Activated naive CD4-positive, alpha-beta T cell treated with anti-CD3 and anti-CD28 coated beads, Interleukin-2, amount 50 U/mL, for 24 hours (primary cell): ENCODE measurements around the gene SERTAD2.

Experiments
- H3K27ac Mint-ChIP-seq: one replicate; pipeline ENCODE4 v1.8.0; 2021; ENCODE audit warnings: mild to moderate bottlenecking, mixed read lengths
- H3K27me3 Mint-ChIP-seq: one replicate; pipeline ENCODE4 v1.8.0; 2021; ENCODE audit warnings: mixed read lengths
- H3K36me3 Mint-ChIP-seq: one replicate; pipeline ENCODE4 v1.8.0; 2021; ENCODE audit warnings: mixed read lengths
- H3K4me1 Mint-ChIP-seq: one replicate; pipeline ENCODE4 v1.8.0; 2021; ENCODE audit warnings: mixed read lengths
- H3K4me3 Mint-ChIP-seq: one replicate; pipeline ENCODE4 v1.8.0; 2021; ENCODE audit warnings: mild to moderate bottlenecking, mixed read lengths
- H3K9me3 Mint-ChIP-seq: one replicate; pipeline ENCODE4 v1.8.0; 2021; ENCODE audit warnings: mixed read lengths

The SERTAD2 gene

DNA sequence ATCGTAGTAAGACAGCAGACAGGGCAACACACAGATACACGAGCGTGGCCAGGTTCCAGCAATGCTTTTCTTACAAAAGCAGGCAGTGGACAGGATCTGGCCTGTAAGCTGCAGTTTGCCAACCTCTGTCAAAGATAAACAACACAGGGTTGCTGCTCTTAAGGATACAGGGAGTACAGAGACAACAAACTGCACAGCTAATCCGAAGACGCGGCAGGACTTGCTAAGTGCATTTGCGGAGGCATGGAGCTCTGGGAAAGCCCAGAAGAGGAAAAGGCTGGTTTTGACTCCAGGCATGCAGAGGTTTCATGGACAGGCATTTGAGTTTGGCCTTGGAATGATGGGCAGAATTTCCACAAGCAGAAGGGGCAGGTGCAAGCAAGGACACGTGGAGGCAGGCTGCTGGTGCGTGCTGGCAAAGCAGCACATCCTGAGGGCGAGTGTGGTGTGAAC lies 24.4 kb downstream of the SERTAD2 start:
- Mint-ChIP-seq H3K4me3 (no peak overlapping the region), H3K27me3 (no peaks in the 10 kb centered on the region), H3K36me3 (peaks cover 9% of the 10 kb centered on the region), H3K9me3 (no peaks in the 10 kb centered on the region), H3K27ac (peak overlapping the region; percentile 23), H3K4me1 (peaks cover 7% of the 10 kb centered on the region)

DNA sequence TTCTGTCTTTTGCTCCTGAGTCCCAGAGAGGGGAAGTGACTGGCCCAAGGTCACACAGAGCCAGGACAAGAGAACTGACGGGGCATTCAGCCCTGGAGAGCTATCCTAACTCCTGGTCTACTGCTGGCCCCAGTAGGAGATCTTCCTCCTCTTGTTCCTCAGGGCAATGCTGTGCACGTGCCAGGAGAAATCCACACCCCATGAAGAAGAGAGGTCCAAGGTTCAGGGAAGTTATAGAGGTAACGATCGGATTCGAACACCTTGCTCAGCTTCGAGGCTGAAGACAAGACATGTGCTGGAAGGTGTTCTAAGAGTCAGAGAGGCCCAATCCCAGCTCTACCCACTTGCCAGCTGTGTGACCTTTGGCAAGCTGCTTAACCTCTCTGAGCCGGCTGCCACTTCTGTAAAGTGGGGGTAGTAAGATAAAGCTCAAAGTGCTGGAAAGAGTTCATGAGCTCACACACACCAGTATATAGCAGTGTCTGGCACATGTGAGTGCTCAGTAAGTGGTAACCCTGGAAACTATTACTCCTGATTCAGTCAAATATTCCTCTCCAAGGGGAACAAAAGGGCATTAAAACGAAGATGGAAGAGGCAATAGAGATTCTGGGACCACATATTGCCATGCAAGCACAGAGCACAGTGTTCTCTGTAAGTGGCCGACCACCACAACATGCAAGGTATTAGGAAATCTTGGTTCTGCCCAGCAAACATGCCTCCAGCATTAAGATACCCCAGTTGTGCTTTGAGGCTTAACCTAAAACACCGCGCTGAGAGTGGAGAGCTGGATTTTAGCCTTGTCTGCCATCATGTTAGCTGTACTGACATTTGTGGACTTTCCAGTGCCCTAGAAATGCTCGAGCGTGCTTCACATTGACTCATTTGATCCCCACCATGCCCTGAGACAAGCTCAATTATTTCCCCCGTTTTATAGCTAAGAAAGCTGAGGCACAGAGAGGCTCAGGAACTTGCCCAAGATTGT lies 25.6 kb downstream of the SERTAD2 start:
- no peaks in the 10 kb centered on the region for H3K9me3 Mint-ChIP-seq
- no peak overlapping the region for H3K27ac Mint-ChIP-seq
- peaks cover 4% of the 10 kb centered on the region for H3K4me1 Mint-ChIP-seq
- H3K4me3 Mint-ChIP-seq = no peak overlapping the region
- H3K27me3 Mint-ChIP-seq = no peaks in the 10 kb centered on the region
- H3K36me3 Mint-ChIP-seq = peaks cover 4% of the 10 kb centered on the region

DNA sequence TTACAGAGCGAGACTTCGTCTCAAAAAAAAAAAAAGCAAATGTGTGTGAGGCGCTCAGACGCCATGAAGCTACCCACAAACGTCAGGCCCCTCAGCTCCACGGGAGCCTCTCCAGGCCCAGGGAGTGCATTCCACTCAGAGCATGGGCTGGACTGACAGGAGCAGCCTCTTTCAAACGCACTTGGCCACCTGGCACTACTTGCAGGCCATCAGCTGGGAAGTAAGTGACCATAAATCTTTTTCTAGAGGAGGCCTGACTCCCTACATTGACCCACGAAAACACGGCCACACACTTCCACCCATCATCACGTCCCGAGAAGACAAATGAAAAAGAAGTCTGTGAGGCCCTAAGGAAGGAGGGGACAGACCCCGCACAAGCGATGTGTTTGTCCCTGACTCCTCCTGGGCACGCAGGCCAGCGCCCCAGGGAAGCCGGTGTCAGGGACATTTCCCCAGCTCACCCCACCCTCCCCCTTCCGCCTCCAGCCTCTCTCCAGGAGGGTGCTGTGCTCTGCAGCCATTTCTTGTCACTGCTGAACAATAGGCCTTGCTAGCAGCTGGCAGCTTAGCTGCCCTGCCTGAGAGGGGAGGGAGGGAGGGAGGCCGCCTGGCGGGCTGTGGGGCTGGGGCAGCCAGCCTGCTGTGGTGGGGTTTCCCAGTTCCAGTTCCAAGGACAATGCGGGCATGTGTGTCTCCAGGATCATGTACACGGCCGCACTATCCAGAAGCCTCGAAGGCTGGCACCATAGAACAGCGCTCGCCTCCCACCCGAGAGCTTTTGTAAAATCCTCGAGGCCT lies 26.6 kb downstream of the SERTAD2 start:
- Mint-ChIP-seq H3K27ac (no peak overlapping the region), H3K27me3 (no peaks in the 10 kb centered on the region), H3K9me3 (no peaks in the 10 kb centered on the region), H3K36me3 (no peaks in the 10 kb centered on the region), H3K4me3 (no peak overlapping the region), H3K4me1 (no peaks in the 10 kb centered on the region)

DNA sequence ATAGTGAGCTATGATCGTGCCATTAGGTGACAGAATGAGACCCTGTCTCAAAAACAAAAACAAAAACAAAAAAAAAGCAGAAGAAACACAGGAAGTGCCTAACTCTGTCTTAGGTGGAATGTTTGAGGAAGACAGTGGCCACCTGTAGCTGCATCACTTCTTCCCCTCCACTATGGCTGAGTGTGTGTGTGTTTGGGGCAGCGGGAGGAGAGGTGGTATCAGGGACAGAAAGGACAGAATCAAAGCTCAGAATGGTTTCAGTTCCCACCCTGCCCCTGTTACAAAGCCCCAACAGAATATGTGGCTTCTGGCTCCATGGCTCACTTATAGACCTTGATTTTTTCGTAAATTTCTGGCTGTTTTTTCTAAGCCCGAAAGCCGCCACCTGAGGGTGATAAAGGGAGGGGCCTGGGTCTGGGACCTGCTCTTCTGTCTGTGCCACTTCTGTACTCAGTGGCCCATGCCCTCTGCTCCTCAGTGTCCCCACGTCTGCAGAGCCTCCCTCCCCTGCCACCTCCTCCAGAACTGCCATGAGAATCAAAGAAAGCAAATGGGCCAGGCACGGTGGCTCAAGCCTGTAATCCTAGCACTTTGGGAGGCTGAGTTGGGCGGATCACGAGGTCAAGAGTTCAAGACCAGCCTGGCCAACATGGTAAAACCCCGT lies 27.4 kb downstream of the SERTAD2 start:
- no peak overlapping the region for H3K4me3 Mint-ChIP-seq
- H3K27ac Mint-ChIP-seq = no peak overlapping the region
- no peaks in the 10 kb centered on the region for H3K27me3 Mint-ChIP-seq
- H3K36me3 Mint-ChIP-seq = no peaks in the 10 kb centered on the region
- no peaks in the 10 kb centered on the region for H3K9me3 Mint-ChIP-seq
- no peaks in the 10 kb centered on the region for H3K4me1 Mint-ChIP-seq

DNA sequence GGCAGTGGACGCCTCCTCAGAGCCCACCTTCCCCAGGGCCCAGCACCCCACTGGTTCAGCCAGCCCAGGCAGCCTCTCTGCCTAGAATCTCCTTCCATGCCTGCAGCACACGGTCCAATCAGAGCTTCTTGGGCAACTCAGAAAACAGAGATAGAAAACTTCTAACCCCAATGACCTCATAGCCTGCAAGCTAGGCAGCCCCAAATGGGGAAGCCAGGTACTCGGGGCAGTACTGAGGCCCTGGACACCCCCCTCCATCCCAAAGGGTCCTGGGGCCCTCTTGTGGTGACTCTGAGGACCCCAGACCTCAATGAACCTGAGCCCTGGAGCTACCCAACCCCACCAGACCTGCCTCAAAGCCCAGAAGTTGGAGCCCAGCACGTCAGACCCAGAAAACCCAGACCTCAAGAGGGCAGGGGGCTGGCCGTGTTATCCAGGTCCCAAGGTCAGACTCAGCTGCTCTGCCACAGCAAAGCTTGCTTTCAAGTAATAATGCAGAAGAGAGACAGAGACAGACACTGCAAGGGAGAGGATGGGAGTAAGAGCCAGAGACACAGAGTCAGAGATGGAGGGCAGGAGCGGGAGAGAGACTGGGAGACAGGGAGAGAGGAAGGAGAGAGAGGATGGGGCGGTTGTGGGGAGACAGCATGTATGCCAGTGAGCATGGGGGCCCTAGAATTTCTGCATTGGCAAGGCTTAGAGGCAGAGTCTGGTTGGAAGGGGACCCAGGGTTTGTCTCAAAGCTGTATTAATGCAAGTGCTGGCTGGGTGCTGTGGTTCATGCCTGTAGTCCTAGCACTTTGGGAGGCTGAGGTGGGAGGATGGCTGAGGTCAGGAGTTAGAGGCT lies 28.2 kb downstream of the SERTAD2 start:
- Mint-ChIP-seq H3K9me3 (no peaks in the 10 kb centered on the region), H3K36me3 (no peaks in the 10 kb centered on the region), H3K4me1 (no peaks in the 10 kb centered on the region), H3K4me3 (no peak overlapping the region), H3K27me3 (no peaks in the 10 kb centered on the region), H3K27ac (no peak overlapping the region)

DNA sequence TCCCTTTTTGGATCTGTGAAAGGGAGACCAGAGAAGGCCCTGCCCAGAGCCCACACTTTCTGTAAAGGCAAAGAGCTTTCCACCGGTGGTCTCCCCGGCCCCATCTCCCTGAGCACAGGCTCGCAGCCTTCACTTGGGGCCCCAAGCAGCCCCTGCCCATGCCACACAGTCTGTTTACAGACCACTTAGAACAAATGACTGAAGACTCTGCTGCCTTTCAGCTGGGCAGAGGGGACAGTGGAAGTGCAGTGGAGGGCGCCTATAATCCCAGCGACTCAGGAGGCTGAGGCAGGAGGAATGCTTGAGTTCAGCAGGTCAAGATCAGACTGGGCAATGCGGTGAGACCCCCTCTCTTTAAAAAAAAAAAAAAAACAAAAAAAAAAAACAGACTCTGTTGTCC lies 28.9 kb downstream of the SERTAD2 start:
- no peaks in the 10 kb centered on the region for H3K9me3 Mint-ChIP-seq
- no peaks in the 10 kb centered on the region for H3K4me1 Mint-ChIP-seq
- no peak overlapping the region for H3K27ac Mint-ChIP-seq
- no peak overlapping the region for H3K4me3 Mint-ChIP-seq
- H3K27me3 Mint-ChIP-seq = no peaks in the 10 kb centered on the region
- no peaks in the 10 kb centered on the region for H3K36me3 Mint-ChIP-seq

DNA sequence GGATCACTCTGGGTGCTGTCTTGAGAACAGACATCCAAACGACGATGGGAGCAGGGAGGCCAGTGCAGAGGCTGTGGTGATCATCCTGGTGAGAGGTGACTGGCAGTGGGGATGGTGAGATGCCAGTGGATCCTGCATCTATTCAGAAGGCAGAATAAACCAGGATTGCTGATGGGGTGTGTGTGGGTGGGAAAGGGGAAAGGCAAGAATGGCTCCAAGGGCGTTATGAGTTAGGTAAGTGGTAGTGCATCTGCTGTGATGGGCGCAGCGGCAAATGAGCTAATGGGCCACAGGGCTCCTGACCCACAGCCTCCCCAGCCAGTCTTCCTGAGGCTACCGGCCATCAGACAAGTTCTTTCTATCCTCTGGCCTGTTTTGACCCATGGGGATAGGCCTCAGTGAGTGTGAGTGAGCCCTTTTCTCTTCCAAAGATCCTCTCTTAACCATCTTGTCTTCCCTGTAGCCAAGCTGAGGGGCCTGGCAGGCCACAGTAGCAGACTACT lies 29.6 kb downstream of the SERTAD2 start:
- no peaks in the 10 kb centered on the region for H3K9me3 Mint-ChIP-seq
- H3K4me3 Mint-ChIP-seq = no peak overlapping the region
- no peaks in the 10 kb centered on the region for H3K4me1 Mint-ChIP-seq
- H3K27ac Mint-ChIP-seq = no peak overlapping the region
- no peaks in the 10 kb centered on the region for H3K27me3 Mint-ChIP-seq
- no peaks in the 10 kb centered on the region for H3K36me3 Mint-ChIP-seq

DNA sequence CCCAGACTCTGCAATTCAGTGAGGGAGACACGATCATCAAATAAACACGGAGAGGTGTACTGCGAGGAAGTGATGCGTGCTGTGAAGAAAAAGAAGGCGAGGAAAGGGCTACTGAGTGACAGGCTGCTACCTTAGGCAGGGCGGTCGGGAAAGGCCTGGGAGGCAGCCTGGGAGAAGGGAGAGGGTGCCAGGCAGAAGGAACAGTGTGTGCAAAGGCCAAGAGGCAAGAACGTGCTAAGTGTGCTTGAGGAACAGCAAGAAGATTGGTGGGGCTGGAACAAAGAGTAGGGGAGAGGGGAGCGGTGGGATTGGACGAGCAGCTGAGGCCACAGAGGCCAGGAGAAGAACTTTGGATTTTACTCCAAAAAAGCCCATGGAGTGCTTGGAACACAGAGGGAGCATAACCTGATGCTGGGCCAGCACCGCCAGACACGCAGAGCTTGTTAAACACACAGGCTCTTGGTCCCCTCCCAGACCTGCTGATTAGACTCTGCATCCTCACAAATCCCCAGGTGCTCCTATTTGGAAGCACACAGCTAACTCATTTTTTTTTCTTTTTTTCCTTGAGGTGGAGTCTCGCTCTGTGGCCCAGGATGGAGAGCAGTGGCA lies 30.4 kb downstream of the SERTAD2 start:
- H3K4me1 Mint-ChIP-seq = no peaks in the 10 kb centered on the region
- no peaks in the 10 kb centered on the region for H3K36me3 Mint-ChIP-seq
- H3K27me3 Mint-ChIP-seq = no peaks in the 10 kb centered on the region
- no peaks in the 10 kb centered on the region for H3K9me3 Mint-ChIP-seq
- no peak overlapping the region for H3K27ac Mint-ChIP-seq
- H3K4me3 Mint-ChIP-seq = no peak overlapping the region

DNA sequence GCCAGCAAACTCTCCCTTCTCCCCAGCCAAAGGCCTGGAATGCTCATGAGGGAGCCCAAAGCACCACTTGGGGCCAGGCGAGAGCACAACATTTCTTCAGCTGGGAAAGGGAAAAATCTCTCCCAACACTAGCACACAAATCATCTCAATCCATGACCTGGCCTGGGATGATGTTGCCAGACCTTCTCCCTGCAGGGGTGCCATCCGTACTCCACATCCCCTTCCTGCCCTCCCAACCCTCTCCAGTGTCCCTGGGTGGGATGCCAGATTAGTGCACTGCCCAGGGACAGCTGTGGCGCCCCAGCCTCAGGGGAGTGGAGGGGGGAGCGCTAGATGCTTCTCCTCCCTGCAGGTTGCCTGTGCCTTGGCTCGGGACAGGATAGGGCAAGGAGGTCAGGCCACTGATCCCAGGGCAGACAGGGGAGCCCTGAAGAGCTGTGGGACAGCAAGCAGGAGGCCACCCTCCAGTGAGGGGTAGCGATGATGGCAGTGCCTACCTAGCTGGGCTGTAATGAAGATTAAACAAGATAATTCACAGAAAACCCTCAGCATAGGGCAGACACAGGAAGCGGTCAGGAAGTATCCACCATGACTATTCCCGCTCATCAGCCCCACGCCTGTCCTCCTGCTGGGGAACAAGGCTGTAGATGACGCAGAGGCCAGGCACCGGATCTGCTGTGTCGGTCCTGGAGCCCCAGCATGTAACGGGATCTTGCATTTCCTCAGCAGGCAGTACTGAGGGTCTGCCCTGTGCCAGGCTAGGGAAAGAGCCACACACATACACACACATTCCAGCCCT lies 31.1 kb downstream of the SERTAD2 start:
- H3K27me3 Mint-ChIP-seq = no peaks in the 10 kb centered on the region
- H3K9me3 Mint-ChIP-seq = no peaks in the 10 kb centered on the region
- no peak overlapping the region for H3K4me3 Mint-ChIP-seq
- no peak overlapping the region for H3K27ac Mint-ChIP-seq
- no peaks in the 10 kb centered on the region for H3K36me3 Mint-ChIP-seq
- H3K4me1 Mint-ChIP-seq = no peaks in the 10 kb centered on the region

DNA sequence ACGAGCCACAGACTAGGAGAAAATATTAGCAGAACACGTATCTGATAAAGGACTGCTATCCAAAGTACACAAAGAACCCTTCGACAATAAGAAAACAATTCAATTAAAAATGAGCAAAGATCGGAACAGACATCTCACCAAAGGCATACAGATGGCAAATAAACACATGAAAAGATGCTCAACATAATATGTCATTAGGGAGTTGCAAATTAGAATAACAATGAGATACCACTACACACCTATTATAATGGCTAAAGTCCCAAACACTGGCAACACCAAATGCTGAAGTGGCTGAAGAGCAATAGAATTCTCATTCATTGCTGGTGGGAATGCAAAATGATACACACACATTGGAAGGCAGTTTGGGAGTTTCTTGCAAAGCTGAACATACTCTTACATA lies 33.1 kb downstream of the SERTAD2 start:
- Mint-ChIP-seq H3K27ac (no peak overlapping the region), H3K27me3 (no peaks in the 10 kb centered on the region)

DNA sequence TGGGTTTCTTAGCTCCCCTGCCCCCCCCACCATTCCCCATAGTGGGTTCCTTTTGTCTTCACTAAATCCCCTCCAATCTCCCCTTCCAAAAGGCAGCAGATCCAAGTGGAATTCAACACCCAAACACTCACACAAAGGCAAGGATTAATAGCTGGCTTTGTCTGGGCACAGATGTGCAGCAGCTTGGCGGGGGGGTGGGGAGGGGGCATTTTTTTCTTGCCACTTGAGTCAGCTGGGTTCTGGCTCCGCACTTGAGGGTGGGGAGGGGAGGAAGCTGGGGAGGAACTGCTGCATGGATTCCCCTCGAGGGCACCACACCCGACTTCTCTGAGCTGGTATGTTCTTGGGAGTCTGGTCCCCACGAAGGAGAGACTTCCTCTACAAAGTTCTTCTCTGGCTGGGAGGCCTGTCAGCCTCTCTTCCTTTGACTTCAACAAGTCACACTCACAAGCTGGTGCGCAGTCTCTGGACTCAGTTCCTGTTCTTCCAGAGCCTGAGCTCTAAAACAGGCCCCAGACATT lies 36.0 kb downstream of the SERTAD2 start:
- no peaks in the 10 kb centered on the region for H3K27me3 Mint-ChIP-seq
- H3K36me3 Mint-ChIP-seq = no peaks in the 10 kb centered on the region
- no peaks in the 10 kb centered on the region for H3K9me3 Mint-ChIP-seq
- H3K27ac Mint-ChIP-seq = no peak overlapping the region
- H3K4me3 Mint-ChIP-seq = no peak overlapping the region
- peaks cover 3% of the 10 kb centered on the region for H3K4me1 Mint-ChIP-seq

More for the DNA sequence above, 33.1 kb downstream of the SERTAD2 start:
- Mint-ChIP-seq H3K4me1 (peaks cover 3% of the 10 kb centered on the region), H3K36me3 (no peaks in the 10 kb centered on the region), H3K9me3 (no peaks in the 10 kb centered on the region), H3K4me3 (no peak overlapping the region)

DNA sequence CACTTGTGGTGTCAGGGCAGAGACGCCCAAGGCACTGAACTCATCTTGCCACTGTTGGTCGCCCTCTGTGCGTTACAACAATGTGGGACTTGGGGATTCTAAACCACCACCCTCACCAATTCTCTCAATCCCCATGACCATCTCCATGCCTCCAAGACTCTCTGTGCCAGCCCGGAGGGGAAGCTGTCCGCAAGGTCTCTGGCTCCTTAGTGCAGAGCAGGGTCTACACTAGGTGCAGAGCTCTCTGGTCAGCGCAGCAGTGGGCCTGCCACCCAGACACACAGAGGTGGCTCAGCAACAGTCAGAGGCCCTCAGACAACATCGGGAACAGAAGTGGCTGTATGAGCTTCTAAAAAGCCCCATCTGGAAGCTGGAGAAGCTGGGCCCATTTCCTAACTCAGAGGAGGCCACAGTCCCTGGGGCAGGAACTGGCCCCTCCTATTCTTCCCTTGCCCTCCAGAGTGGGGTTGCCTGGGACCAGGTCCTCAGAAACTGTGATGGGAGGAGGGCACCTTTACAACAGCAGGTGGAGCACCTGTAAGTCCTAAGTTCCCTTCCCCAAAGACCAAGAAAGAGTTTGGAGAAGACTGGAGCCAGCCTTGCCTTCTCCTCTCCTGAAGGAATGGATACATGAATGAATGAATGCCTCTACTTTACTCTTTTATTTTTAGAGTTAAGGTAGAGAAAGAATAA lies 37.7 kb downstream of the SERTAD2 start:
- H3K9me3 Mint-ChIP-seq = no peaks in the 10 kb centered on the region
- no peak overlapping the region for H3K4me3 Mint-ChIP-seq
- no peak overlapping the region for H3K27ac Mint-ChIP-seq
- peaks cover 3% of the 10 kb centered on the region for H3K4me1 Mint-ChIP-seq
- H3K27me3 Mint-ChIP-seq = no peaks in the 10 kb centered on the region
- H3K36me3 Mint-ChIP-seq = no peaks in the 10 kb centered on the region

DNA sequence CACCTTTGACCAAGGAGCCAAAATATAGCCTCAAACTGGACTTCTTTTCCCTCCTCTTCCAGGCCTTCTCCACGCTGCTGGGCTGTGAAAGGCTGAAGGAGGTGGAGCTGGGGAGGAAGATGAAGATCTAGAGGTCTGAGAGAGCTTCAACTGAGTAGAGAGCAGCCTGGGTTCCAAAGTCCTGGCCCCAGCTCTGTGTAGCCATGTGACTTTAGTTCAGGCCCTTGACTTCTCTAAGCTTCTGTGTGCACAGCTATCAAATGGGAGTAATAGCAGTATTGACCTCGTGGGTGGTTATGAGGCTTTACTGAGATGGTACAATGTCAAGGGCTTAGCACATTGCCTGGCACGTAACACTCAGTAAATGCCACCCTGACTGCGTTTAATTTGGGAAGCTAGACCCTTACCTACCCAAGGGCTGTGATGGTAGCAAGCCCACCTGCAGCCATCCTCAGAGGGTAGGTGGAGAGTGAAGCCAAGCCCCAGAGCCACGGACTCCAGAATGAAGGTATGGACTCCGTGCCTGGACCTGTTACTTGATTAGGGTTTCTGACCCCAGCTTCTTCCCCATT lies 38.4 kb downstream of the SERTAD2 start:
- Mint-ChIP-seq H3K4me3 (no peak overlapping the region), H3K36me3 (no peaks in the 10 kb centered on the region), H3K4me1 (peaks cover 3% of the 10 kb centered on the region), H3K27ac (no peak overlapping the region), H3K27me3 (no peaks in the 10 kb centered on the region), H3K9me3 (no peaks in the 10 kb centered on the region)
